ENCODE measurements around the gene PIGW. TPM values are rescaled to one million over a fixed set of nuclear protein-coding genes. Genes with fewer than 3 reads are reported as not detected.

PIGW gene
- total and polyA plus RNA-seq, 9 donors = 0.60 to 10.0 (median 4.6) TPM

DNA sequence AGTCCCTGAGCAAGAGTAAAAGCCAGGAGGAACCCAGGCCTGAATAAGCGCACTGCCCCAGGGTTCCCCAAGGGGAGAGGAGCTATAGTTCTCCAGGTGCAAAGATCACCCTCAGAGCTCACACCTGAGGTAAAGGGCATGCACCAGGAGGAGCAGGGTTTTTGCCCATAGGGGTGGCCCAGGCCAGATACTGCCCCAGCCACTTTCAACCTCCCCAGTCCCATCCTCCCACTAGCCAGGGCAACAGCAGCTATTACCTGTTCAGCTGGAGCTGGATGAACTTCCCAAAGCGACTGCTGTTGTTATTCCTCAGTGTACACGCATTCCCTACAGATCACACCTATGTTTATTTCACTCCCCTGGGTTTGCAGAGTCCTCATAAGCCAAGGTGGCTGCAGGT is 19.9 kb upstream of the PIGW start:
- H3K27me3 ChIP-seq = no peaks in the 10 kb centered on the region
- DNase-seq = no peak
- no peaks in the 10 kb centered on the region for H3K9me3 ChIP-seq
- H3K4me3 ChIP-seq = no peak overlapping the region
- H3K27ac ChIP-seq = no peak overlapping the region
- TF ChIP-seq EP300 (IDR thresholded peaks at IDR 0.05) = no peak
- no peak for TF ChIP-seq POLR2A (IDR thresholded peaks at IDR 0.05)
- TF ChIP-seq, protein P1, sequence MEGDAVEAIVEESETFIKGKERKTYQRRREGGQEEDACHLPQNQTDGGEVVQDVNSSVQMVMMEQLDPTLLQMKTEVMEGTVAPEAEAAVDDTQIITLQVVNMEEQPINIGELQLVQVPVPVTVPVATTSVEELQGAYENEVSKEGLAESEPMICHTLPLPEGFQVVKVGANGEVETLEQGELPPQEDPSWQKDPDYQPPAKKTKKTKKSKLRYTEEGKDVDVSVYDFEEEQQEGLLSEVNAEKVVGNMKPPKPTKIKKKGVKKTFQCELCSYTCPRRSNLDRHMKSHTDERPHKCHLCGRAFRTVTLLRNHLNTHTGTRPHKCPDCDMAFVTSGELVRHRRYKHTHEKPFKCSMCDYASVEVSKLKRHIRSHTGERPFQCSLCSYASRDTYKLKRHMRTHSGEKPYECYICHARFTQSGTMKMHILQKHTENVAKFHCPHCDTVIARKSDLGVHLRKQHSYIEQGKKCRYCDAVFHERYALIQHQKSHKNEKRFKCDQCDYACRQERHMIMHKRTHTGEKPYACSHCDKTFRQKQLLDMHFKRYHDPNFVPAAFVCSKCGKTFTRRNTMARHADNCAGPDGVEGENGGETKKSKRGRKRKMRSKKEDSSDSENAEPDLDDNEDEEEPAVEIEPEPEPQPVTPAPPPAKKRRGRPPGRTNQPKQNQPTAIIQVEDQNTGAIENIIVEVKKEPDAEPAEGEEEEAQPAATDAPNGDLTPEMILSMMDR (IDR thresholded peaks at IDR 0.05) = no peak
- no peaks in the 10 kb centered on the region for H3K4me1 ChIP-seq (ENCODE audit: insufficient read depth)
- H3K36me3 ChIP-seq = no peaks in the 10 kb centered on the region
- intact Hi-C loops (cut with DNase I) = no loop called here
- 92 to 94% (median 94%) methylated on average over 3 of the region's 3 CpGs for WGBS, 3 donors

DNA sequence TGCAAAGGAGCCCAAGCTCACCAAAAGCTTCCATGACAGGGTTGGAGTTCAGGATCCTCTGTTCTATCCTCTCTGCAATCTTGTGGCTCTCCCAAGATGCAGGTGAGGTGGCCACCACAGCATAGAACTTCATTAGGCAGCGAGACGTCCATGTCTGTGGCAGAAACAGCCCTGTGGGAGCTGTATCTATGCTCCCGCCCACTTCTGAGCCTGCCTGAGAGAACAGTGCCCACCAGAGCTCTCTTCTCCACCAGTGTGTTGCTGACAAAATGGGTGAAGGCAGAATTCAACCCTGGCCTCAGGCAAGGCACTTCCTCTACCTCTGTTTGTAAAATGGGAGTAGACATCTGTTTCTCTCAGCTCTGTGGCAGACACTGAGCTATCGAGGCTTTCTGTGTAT is 18.9 kb upstream of the PIGW start:
- no peaks in the 10 kb centered on the region for H3K27me3 ChIP-seq
- 79 to 89% (median 83%) methylated on average over 4 of the region's 4 CpGs for whole genome bisulfite sequencing, 3 donors
- no peaks in the 10 kb centered on the region for H3K36me3 ChIP-seq
- no peaks in the 10 kb centered on the region for H3K9me3 ChIP-seq
- H3K4me1 ChIP-seq (ENCODE audit: insufficient read depth) = no peaks in the 10 kb centered on the region
- intact Hi-C loops (cut with DNase I) = no loop called here
- TF ChIP-seq POLR2A (IDR thresholded peaks at IDR 0.05) (no peak), EP300 (IDR thresholded peaks at IDR 0.05) (no peak)
- TF ChIP-seq, protein P1 (IDR thresholded peaks at IDR 0.05) = no peak
- H3K4me3 ChIP-seq = no peak overlapping the region
- DNase-seq = no peak
- no peak overlapping the region for H3K27ac ChIP-seq

DNA sequence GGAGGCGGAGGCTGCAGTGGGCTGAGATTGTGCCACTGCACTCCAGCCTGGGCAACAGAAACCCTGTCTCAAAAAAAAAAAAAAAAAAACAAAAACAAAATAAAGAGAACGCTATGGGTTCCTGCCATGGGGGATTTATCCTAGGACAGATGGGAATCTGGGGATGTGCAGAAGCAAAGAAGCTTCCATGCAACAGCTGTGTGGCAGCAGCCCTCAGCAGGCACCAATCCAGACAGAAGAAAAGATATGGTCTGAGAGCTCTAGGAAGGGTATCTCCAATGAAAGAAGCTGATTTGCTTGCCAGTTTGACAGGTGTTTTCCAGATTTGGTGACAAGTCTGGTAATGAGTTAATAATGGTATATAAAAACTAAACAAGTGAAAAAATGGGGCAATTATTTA is 11.7 kb upstream of the PIGW start:
- no peaks in the 10 kb centered on the region for H3K36me3 ChIP-seq
- no peak overlapping the region for H3K27ac ChIP-seq
- no peaks in the 10 kb centered on the region for H3K9me3 ChIP-seq
- H3K27me3 ChIP-seq = no peaks in the 10 kb centered on the region
- intact Hi-C loops (cut with DNase I) = no loop called here
- DNase-seq = no peak
- 81 to 83% (median 82%) methylated on average over 2 of the region's 2 CpGs for WGBS, 3 donors
- no peaks in the 10 kb centered on the region for H3K4me1 ChIP-seq (ENCODE audit: insufficient read depth)
- TF ChIP-seq, protein P1 (IDR thresholded peaks at IDR 0.05) = no peak
- TF ChIP-seq POLR2A (IDR thresholded peaks at IDR 0.05) = no peak
- no peak for TF ChIP-seq EP300 (IDR thresholded peaks at IDR 0.05)
- no peak overlapping the region for H3K4me3 ChIP-seq

DNA sequence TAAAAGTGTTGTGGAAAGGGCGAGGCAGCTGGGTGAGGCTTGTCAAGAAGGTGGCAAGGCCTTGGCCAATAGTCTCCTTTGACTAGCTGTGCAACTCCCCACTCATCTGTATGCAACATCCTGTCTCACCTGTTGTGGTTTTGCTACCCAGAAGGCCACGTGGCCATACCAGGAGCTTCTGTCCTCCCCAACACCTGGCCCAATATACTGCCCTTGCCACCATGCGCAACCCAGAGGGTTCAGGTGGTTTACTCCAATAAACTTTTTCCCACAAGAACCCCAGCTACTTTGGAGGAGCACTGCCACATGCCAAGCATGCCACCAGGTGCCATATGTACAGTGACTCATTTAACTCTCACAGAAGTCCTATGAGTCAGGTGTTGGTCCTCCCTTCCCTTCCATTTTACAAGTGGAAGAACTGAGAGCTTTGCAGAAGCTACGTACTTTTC is 10.3 kb upstream of the PIGW start:
- Histone ChIP-seq H3K9me3 (no peaks in the 10 kb centered on the region), H3K27me3 (no peaks in the 10 kb centered on the region), H3K36me3 (no peaks in the 10 kb centered on the region), H3K27ac (no peak overlapping the region), H3K4me3 (no peak overlapping the region), H3K4me1 (ENCODE audit: insufficient read depth) (no peaks in the 10 kb centered on the region)
- intact Hi-C loops (cut with DNase I) = no loop called here
- 96 to 98% (median 97%) methylated on average over 4 of the region's 4 CpGs for WGBS, 3 donors
- DNase-seq = no peak
- TF ChIP-seq EP300 (IDR thresholded peaks at IDR 0.05) = no peak
- no peak for TF ChIP-seq POLR2A (IDR thresholded peaks at IDR 0.05)
- TF ChIP-seq, protein P1 (IDR thresholded peaks at IDR 0.05) = no peak
